HUES48 (cell line): ENCODE results near the gene SLC6A19.
"Not testable (repeated sequence)": the region's sequence is repeated elsewhere in the genome, so short reads cannot be mapped to it uniquely, and the experiment has no call there.

Source experiments
- H3K27ac ChIP-seq: one replicate; pipeline ENCODE4 v1.7.0; 2013; ENCODE audit warnings: low read depth, low read length, inconsistent platforms
- H3K27me3 ChIP-seq: 2 replicates; pipeline ENCODE4 v1.6.1; 2013; ENCODE audit warnings: mild to moderate bottlenecking, low read length; ENCODE audit not compliant: control insufficient read depth, insufficient read depth
- H3K36me3 ChIP-seq: 2 replicates; pipeline ENCODE4 v1.6.1; 2013; ENCODE audit warnings: low read length; ENCODE audit not compliant: control insufficient read depth, insufficient read depth
- H3K4me1 ChIP-seq: 2 replicates; pipeline ENCODE4 v1.6.1; 2013; ENCODE audit warnings: mild to moderate bottlenecking, low read length; ENCODE audit not compliant: control insufficient read depth, insufficient read depth
- H3K4me3 ChIP-seq: 2 replicates; pipeline ENCODE4 v1.5.1; 2013; ENCODE audit warnings: mild to moderate bottlenecking, low read depth, low read length
- H3K9ac ChIP-seq: 2 replicates; pipeline ENCODE4 v1.6.1; 2013; ENCODE audit warnings: mild to moderate bottlenecking, low read depth, low read length, moderate library complexity
- H3K9me3 ChIP-seq: 2 replicates; pipeline ENCODE4 v1.6.1; 2013; ENCODE audit warnings: low read length; ENCODE audit not compliant: control insufficient read depth, insufficient read depth

The SLC6A19 gene

DNA sequence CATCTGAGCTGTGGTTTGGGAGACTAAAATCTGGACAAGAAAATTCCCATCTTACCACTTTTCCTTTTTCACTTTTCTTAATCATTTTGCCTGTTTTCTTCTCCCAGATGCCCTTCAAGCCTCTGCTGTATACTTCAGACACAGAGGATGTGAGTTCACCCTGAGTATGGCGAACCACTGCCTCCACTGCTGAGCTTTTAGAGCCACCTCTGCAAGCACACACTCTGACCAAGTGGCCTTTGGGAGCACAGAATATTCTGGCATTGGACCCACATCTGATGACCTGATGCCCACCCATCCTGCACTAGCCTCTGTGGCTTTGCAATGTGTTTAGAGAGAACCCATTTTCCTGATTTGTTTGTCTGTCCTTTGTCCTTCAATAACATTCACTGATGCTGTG, 61.0 kb downstream of the SLC6A19 start:
- Histone ChIP-seq H3K27me3 (no peaks in the 10 kb centered on the region), H3K4me3 (no peak overlapping the region), H3K9me3 (peaks cover 20% of the 10 kb centered on the region), H3K4me1 (no peaks in the 10 kb centered on the region), H3K36me3 (peaks cover 34% of the 10 kb centered on the region), H3K27ac (no peak overlapping the region), H3K9ac (no peak overlapping the region)

GRCh38 chr5:1264211-1264610, 62.8 kb downstream of the SLC6A19 start:
- peaks cover 20% of the 10 kb centered on the region for H3K9me3 ChIP-seq
- H3K27me3 ChIP-seq, result no peaks in the 10 kb centered on the region

GRCh38 chr5:1265026-1265425, 63.6 kb downstream of the SLC6A19 start:
- H3K9me3 ChIP-seq, result peaks cover 20% of the 10 kb centered on the region
- H3K9ac ChIP-seq, result no peak overlapping the region
- H3K4me1 ChIP-seq, result no peaks in the 10 kb centered on the region
- no peak overlapping the region for H3K27ac ChIP-seq
- no peaks in the 10 kb centered on the region for H3K27me3 ChIP-seq
- peaks cover 47% of the 10 kb centered on the region for H3K36me3 ChIP-seq
- H3K4me3 ChIP-seq, result no peak overlapping the region

More at GRCh38 chr5:1264211-1264610, 62.8 kb downstream of the SLC6A19 start:
- Histone ChIP-seq H3K4me3 (no peak overlapping the region), H3K9ac (no peak overlapping the region), H3K27ac (no peak overlapping the region), H3K36me3 (peaks cover 41% of the 10 kb centered on the region), H3K4me1 (no peaks in the 10 kb centered on the region)

DNA sequence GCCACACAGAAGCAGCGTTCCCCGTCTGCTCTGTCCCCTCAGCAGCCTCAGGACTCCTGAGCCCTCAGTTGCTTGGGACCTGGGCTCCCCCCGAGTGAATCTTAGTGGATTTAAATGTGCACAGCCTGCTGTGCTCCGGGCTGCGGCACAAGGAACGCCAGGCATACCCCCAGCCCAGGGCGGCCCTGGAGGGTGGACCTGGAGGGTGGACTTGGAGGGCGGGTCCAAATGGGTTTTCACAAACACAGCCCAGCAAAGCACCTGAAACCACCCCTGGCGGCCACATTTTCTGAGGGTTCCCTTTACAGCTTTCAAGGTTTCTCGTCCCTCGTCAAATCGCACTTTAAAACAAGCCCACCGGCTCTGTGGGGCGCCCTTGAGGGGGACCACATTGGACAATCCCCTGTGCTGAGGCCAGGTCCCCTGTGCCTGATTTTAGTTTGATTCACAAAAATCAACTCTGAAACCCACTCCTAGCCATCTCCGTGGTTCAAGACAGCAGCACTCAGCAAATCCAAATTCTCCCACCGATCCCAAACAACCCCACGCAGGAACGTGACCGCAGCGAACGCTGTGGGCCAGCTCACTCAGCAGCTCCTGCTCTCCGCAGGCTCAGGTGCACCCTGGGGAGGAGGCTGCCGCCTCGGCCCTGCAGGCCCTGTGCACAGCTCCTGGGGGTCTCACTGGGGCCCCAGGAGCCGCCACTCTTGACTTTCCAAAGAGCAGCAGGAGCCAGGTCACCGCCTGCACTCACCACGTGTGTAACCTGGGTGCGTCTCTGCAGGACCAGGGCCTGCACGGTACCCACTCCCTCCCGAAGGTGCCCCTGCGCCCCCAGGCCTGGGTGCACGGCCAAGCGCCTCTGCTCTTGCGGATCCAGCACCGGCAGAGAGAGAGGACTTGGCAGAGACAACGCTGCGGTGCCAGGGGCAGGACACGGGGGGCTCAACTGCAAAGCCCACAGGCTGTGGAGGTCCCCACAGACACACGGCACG, 64.4 kb downstream of the SLC6A19 start:
- Histone ChIP-seq H3K4me1 (no peaks in the 10 kb centered on the region), H3K9ac (no peak overlapping the region), H3K27me3 (no peaks in the 10 kb centered on the region), H3K9me3 (peaks cover 20% of the 10 kb centered on the region), H3K27ac (no peak overlapping the region), H3K4me3 (no peak overlapping the region), H3K36me3 (peaks cover 49% of the 10 kb centered on the region)

GRCh38 chr5:1266791-1267190, 65.4 kb downstream of the SLC6A19 start:
- no peak overlapping the region for H3K4me3 ChIP-seq
- no peak overlapping the region for H3K27ac ChIP-seq
- no peaks in the 10 kb centered on the region for H3K4me1 ChIP-seq
- H3K27me3 ChIP-seq, result no peaks in the 10 kb centered on the region
- peaks cover 58% of the 10 kb centered on the region for H3K36me3 ChIP-seq
- no peak overlapping the region for H3K9ac ChIP-seq
- H3K9me3 ChIP-seq, result peaks cover 19% of the 10 kb centered on the region

GRCh38 chr5:1267464-1267863, 66.1 kb downstream of the SLC6A19 start:
- not testable (repeated sequence) for H3K9ac ChIP-seq, H3K4me3 ChIP-seq, H3K27me3 ChIP-seq, H3K27ac ChIP-seq, H3K4me1 ChIP-seq
- peaks cover 13% of the 10 kb centered on the region; the same call in 1 of the 2 replicates for H3K9me3 ChIP-seq
- H3K36me3 ChIP-seq, result peaks cover 62% of the 10 kb centered on the region

GRCh38 chr5:1268056-1268455, 66.7 kb downstream of the SLC6A19 start:
- Histone ChIP-seq H3K9me3 (peaks cover 7% of the 10 kb centered on the region; the same call in 1 of the 2 replicates), H3K4me3 (no peak overlapping the region), H3K36me3 (peaks cover 62% of the 10 kb centered on the region), H3K9ac (no peak overlapping the region), H3K27ac (no peak overlapping the region), H3K4me1 (no peaks in the 10 kb centered on the region), H3K27me3 (no peaks in the 10 kb centered on the region)

DNA sequence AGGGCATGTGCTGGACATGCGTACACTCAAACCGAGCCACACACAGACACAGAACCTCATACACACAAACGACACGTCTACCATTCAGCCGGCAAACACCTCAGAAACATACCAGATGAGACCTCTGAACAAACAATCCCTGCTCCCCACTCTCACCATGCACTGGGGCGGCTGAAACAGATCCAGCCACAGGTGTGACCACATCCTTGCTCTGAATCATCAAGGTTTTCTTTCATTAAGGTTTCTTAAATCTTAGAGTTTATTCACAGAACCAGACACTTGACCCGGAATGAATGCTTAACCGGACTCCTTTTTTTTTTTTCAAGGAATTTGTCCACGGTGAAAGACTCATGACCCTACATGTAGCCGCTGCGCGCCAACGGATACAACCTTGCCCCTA, 67.3 kb downstream of the SLC6A19 start:
- H3K27me3 ChIP-seq, result no peaks in the 10 kb centered on the region

DNA sequence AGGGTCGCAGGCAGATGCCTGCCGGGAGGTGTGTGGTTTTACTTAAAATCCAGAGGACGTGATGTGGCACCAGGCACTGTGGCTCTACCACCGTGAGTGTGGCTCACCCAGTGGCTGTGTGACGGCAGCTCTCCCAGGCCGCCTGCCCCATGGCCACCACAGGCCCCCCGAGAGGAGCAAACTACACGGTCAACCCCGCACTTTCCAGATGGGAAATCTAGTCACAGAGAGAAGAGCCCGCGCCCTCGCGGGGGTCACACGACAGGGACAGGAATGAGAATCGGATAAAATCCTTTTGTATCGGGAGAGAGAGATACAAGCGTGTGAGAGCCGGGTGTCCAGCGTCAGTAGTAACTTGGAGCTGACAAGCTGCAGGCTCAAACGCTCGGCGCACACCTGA, 69.0 kb downstream of the SLC6A19 start:
- Histone ChIP-seq H3K9ac (no peak overlapping the region), H3K27ac (no peak overlapping the region), H3K27me3 (no peaks in the 10 kb centered on the region), H3K4me3 (no peak overlapping the region), H3K9me3 (no peaks in the 10 kb centered on the region), H3K4me1 (no peaks in the 10 kb centered on the region), H3K36me3 (peaks cover 56% of the 10 kb centered on the region)

More for the DNA sequence above, 67.3 kb downstream of the SLC6A19 start:
- H3K27ac ChIP-seq, result no peak overlapping the region
- H3K9me3 ChIP-seq, result 0 out of 2 replicates have a peak, but pooled peaks cover 2% of the 10 kb centered on the region
- peaks cover 61% of the 10 kb centered on the region for H3K36me3 ChIP-seq
- no peak overlapping the region for H3K4me3 ChIP-seq
- no peaks in the 10 kb centered on the region for H3K4me1 ChIP-seq
- no peak overlapping the region for H3K9ac ChIP-seq

DNA sequence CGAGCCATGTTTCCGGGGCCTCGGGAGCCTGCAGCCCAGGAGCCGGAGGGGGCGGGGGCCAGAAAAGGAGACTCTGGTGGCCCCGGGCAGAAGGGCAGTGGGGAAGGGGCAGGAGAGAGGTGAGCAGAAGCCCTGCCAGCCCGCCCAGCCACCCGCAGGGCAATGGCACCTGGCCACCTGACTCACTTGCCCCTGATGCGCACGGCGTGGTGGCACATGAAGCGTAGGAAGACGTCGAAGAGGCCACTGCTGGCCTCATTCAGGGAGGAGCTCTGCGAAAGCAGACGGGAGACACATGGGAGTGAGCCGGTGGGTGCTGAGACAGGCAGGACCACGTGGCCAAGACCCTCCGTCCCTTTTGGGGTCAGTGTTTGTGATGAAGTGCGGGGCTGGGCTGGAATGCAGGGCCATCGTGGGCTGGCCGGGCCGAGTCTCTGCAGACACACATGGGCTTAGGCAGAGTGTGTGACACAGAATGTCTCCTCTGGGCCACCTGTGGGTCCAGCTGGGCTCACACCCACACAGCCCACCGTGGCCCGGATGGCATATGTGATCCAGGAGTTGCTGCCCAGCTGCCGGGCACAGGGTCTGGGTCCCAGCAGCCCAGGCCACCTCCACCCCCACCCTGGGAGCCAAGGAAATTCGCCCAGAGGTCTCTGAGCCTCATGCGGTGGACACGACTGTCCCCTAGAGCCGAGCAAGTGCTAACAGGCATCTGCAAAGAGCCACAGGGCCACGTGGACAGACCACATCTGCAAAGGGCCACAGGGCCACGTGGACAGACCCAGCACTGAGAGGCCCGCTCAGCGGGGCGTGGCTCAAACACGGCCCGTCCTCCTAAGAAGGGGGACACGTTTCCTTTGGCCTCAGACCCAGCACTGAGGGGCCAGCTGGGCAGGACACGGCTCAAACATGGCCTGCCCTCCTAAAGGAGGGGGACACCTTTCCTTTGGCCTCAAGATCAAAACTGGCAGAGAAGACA, 69.8 kb downstream of the SLC6A19 start:
- H3K4me3 ChIP-seq, result no peak overlapping the region
- H3K9me3 ChIP-seq, result no peaks in the 10 kb centered on the region
- H3K4me1 ChIP-seq, result no peaks in the 10 kb centered on the region
- H3K36me3 ChIP-seq, result peaks cover 49% of the 10 kb centered on the region
- H3K27me3 ChIP-seq, result no peaks in the 10 kb centered on the region
- H3K9ac ChIP-seq, result no peak overlapping the region
- no peak overlapping the region for H3K27ac ChIP-seq
